CD4-positive, alpha-beta T cell treated with Interleukin-17A for 4 hours (primary cell): ENCODE results near the gene KLK1.
"Not testable (repeated sequence)": the region's sequence is repeated elsewhere in the genome, so short reads cannot be mapped to it uniquely, and the experiment has no call there.

ENCODE experiments used
- DNase-seq: peaks from one replicate; pipeline ENCODE4 v3.0.0-alpha.2; 2020; ENCODE audit warnings: mixed read lengths

Gene KLK1

GRCh38 chr19:50812474-50812873, 11.1 kb downstream of the KLK1 start:
- no peak for DNase-seq

GRCh38 chr19:50811622-50812238, 11.9 kb downstream of the KLK1 start:
- not testable (repeated sequence) for DNase-seq

GRCh38 chr19:50808856-50809255, 14.7 kb downstream of the KLK1 start:
- no peak for DNase-seq

GRCh38 chr19:50804420-50805272, 18.9 kb downstream of the KLK1 start:
- DNase-seq: peak; percentile 98

- DNase-seq: peak; percentile 10
These were observed 19.8 kb downstream of the KLK1 start for GRCh38 chr19:50803633-50804419.

- DNase-seq: no peak
These were observed 22.5 kb downstream of the KLK1 start for GRCh38 chr19:50801107-50801506.

- no peak for DNase-seq
These were observed 24.1 kb downstream of the KLK1 start for GRCh38 chr19:50799547-50799851.

- no peak for DNase-seq
These were observed 24.7 kb downstream of the KLK1 start for GRCh38 chr19:50798659-50799546.

- DNase-seq: no peak
These were observed 25.6 kb downstream of the KLK1 start for GRCh38 chr19:50797781-50798658.

GRCh38 chr19:50797429-50797780, 26.2 kb downstream of the KLK1 start:
- DNase-seq: no peak

GRCh38 chr19:50796634-50797428, 26.8 kb downstream of the KLK1 start:
- DNase-seq: no peak

GRCh38 chr19:50796128-50796633, 27.4 kb downstream of the KLK1 start:
- DNase-seq: no peak

GRCh38 chr19:50795664-50796073, 27.9 kb downstream of the KLK1 start:
- DNase-seq: no peak

- no peak for DNase-seq
These were observed 28.5 kb downstream of the KLK1 start for GRCh38 chr19:50794876-50795663.

- no peak for DNase-seq
These were observed 29.3 kb downstream of the KLK1 start for GRCh38 chr19:50794074-50794875.

- no peak for DNase-seq
These were observed 30.0 kb downstream of the KLK1 start for GRCh38 chr19:50793558-50794065.

GRCh38 chr19:50792272-50793250, 31.0 kb downstream of the KLK1 start:
- DNase-seq: no peak
